OCI-LY3 (cell line): ENCODE measurements around the gene AGTR1.
"Not testable (repeated sequence)": the region's sequence is repeated elsewhere in the genome, so short reads cannot be mapped to it uniquely, and the experiment has no call there.

Experiments
- EZH2phosphoT487 ChIP-seq: fragments of 200-600 bp; shearing (Covaris generic); IDR thresholded peaks from 2 replicates; pipeline ENCODE4 v1.6.1; 2018; ENCODE audit warnings: antibody characterized with exemption, mixed run types, low read depth
- TF ChIP-seq, protein P1 (sequence below): fragments of 200-600, 300-600 bp; sonication (generic); IDR thresholded peaks from 2 replicates; pipeline ENCODE4 v1.5.1; 2014; ENCODE audit warnings: antibody characterized with exemption, low read length, low read depth

DNA sequence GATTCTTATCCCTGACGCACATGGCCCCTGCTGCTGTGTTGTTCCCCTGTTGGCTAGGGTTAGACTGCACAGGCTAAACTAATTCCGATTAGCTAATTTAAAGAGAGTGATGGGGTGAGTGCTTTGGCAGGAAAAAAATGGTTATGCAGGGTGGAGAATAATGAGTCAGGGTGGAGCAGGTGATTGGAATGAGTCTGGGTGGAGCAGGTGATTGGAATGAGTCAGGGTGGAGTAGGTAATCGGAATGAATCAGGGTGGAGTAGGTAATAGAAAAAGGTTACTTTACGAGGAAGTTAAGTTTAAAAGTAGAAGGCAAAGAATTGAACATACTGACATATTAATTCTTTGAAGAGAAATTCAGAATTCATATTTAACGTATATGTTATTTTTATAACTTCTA is 55.7 kb downstream of the AGTR1 start:
- TF ChIP-seq, protein P1, sequence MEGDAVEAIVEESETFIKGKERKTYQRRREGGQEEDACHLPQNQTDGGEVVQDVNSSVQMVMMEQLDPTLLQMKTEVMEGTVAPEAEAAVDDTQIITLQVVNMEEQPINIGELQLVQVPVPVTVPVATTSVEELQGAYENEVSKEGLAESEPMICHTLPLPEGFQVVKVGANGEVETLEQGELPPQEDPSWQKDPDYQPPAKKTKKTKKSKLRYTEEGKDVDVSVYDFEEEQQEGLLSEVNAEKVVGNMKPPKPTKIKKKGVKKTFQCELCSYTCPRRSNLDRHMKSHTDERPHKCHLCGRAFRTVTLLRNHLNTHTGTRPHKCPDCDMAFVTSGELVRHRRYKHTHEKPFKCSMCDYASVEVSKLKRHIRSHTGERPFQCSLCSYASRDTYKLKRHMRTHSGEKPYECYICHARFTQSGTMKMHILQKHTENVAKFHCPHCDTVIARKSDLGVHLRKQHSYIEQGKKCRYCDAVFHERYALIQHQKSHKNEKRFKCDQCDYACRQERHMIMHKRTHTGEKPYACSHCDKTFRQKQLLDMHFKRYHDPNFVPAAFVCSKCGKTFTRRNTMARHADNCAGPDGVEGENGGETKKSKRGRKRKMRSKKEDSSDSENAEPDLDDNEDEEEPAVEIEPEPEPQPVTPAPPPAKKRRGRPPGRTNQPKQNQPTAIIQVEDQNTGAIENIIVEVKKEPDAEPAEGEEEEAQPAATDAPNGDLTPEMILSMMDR: not testable (repeated sequence)
- TF ChIP-seq EZH2phosphoT487: not testable (repeated sequence)
